Stimulated activated CD4-positive, alpha-beta T cell treated with anti-CD3 and anti-CD28 coated beads, TNF-alpha, amount 100 ng/mL, for 1 hour (primary cell): Measurements from ENCODE around the gene CRIP3.
"Not testable (repeated sequence)": the region's sequence is repeated elsewhere in the genome, so short reads cannot be mapped to it uniquely, and the experiment has no call there.

Source experiments
- DNase-seq, 3 donors: peaks; one replicate each; pipeline ENCODE4 v3.0.0-alpha.2; 2020; ENCODE audit warnings: low read depth in 3 of 3, low spot score in 1 of 3

Gene CRIP3

GRCh38 chr6:43308101-43308989 is at the start of gene CRIP3:
Gene CRIP3 (minus strand): TSS chr6:43308826. CDS start chr6:43308792, 34 bp downstream.
- DNase-seq = peak in 2 of 3 donors; percentile 4 to 27

DNA sequence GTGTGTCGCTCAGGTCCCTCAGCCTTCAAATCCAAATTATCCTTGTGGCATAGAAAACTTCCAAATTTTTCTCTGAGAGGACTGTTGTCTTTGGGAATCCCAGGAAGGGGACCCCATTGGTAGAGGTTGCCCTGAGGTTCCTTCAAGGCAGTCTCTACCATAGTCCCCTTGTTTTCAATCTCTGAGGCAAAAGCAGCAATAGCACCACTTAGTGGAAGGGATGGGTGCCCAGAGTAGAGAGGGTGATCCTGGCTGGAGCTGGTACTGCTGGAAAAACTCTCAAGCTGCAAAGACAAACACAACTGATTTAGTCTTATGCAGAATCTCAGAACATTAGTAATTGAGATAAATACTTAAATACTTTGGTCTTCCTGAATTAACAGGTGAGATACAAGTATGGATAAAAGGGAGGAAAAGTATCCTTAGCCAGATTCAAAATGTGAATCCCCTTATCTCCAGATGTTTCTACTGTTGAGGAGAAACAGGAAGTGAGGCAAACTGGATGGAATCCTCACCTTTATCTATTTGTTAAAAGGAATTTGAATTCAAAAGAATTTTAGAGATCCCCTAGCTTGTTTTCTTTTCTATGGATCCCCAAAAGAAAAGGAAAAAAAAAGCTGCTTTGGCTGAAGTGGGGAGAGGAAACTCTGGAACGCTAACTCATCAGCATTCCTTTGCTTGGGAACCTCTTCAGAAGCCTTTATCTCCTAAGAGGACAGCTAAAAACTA is 47.4 kb upstream of the CRIP3 start:
- no peak for DNase-seq

GRCh38 chr6:43351951-43352350 is 43.3 kb upstream of the CRIP3 start:
- DNase-seq = not testable (repeated sequence)

- DNase-seq = no peak
These were observed 38.8 kb upstream of the CRIP3 start for GRCh38 chr6:43347444-43347843.

- DNase-seq = no peak
These were observed 38.4 kb upstream of the CRIP3 start for GRCh38 chr6:43347021-43347420.

GRCh38 chr6:43346243-43346642 is 37.6 kb upstream of the CRIP3 start:
- not testable (repeated sequence) for DNase-seq

- no peak for DNase-seq
These were observed 30.5 kb upstream of the CRIP3 start for GRCh38 chr6:43339168-43339567.

GRCh38 chr6:43338243-43338642 is 29.6 kb upstream of the CRIP3 start:
- DNase-seq = no peak

GRCh38 chr6:43336382-43336781 is 27.8 kb upstream of the CRIP3 start:
- no peak for DNase-seq

DNA sequence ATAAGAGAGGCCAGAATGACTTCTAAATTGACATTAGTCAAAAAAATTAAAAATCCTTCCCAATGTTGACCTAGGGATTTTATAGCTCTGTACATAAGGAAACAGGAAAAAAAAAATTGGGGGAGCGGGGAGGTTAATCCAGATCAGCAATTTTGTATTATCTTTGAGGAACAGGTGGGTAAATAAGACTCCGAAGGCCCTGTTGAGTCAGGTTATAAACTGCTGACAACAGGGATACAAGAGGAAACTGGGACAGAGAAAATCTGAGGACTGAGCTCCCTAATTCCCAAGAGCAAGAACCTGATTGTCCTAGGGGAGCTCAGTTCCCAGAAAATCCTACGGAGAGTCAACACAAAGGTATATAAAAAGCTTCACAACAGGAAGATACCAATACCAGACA is 26.8 kb upstream of the CRIP3 start:
- DNase-seq = no peak

GRCh38 chr6:43334466-43335095 is 26.0 kb upstream of the CRIP3 start:
- no peak for DNase-seq

DNA sequence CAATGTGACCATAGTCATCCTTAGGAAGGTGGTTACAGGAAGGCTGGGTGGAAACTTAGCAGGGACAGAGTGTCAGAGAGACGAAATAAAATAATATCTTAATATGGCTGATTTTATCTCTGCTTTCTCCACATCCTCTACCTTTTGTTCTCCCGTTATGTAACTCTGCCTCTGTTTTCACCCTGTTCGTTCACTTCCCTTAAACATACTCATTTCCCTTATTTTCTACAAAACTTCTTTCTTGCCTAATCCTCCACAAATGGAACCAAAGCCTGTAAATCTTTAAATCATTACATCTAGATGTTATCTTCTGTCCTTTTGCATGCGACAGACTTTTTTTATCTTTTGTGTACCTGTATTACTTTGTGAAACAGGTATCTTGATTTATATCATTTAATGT is 23.3 kb upstream of the CRIP3 start:
- no peak for DNase-seq

GRCh38 chr6:43331470-43331869 is 22.8 kb upstream of the CRIP3 start:
- DNase-seq = no peak

DNA sequence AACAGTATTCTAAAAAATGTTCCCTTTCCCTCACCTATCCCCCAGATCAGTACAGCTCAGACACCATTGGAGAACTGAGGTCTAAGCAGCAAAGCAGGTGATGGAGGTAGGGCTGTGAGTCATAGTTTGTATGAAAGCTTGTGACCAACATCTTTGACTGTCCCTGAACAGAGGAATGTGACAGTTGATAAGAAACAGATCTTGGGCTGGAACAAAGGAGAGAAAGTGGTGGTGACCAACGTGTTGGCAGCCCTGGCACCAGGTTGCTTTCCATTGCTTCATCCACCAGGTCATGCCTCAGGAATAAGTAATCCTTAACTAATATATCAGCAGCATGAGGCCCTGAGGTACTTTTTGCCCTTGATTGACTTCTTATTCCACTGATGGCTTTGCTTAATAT is 19.9 kb upstream of the CRIP3 start:
- DNase-seq = no peak

DNA sequence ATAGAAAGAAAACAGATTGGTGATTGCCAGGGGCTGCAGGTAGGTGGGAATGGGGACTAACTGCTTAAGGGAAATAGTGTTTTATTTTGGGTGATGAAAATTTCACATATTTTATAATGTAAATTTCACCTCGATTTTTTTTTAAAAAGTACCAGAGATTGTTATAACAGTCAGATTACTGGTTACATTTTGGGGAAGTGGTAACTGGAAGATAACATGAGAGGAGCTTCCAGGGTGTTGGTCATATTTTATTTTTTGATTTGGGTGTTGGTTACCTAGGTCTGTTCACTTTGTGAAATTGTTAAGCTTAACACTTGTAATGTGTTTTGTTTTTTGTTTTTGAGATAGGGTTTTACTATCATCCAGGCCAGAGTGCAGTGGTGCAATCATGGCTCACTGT is 17.2 kb upstream of the CRIP3 start:
- DNase-seq = no peak

GRCh38 chr6:43318011-43318410 is 9.4 kb upstream of the CRIP3 start:
- no peak for DNase-seq

DNA sequence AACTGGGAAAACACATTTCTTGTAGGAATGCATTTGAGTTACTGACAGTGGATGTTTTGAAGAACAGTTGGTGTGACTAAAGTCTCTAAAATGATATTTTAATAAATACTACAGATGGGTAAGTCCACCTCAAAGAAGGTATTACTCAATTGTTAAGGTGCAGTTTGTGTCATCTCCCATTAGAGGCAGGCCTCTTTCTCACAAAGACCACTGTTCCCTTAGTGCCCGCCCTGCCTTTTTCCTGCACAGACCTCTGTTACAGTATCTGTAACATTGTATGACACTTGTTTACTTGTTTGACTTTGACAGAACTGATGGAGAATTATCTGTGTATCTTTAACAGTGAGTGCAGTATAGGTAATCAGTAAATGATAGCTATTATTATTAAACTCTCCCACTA is 5.2 kb upstream of the CRIP3 start:
- DNase-seq = no peak

DNA sequence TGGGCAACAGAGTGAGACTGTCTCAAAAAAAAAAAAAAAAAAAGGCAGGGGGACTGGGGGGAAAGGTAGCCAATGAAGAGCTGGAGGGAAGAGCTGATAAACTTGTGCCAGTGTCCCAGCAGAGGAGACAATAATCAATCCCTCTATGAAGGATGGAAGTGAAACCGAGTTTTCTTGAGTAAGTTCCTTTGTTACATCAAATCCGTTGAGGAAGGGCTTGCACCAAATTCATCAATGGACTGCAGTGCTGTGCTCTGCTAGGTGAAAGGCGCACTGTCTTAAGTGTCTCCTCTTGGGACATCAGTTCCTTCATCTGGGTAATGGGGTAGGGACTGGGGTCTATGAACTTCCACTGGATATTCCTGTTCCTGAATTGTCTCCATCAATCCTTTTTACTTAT is 3.0 kb upstream of the CRIP3 start:
- DNase-seq = no peak

DNA sequence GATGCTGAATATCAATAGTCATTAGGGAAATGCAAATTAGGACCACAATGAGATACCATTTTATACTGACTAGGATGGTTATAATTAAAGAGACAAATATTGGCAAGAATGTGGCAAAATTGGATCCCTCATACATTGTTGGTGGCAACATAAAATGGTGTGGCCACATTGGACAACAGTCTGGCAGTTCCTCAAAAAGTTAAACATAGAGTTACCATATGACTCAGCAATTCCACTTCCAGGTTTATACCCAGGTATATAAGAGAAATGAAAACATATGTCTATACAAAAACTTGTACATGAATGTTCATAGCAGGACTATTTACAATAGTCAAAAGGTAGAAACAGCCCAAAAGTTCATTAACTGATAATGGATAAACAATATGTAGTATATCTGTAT is 2.0 kb upstream of the CRIP3 start:
- no peak for DNase-seq

GRCh38 chr6:43310134-43310533 is 1.5 kb upstream of the CRIP3 start:
- DNase-seq = no peak

- no peak for DNase-seq
These were observed 408 bp upstream of the CRIP3 start for GRCh38 chr6:43308990-43309477.
